Liver (tissue), 9 donors: ENCODE data around the gene TBL1X. TPM values are rescaled to one million over a fixed set of nuclear protein-coding genes. Genes with fewer than 3 reads are reported as not detected.
A peak's percentile ranks its signal among the peaks of the same experiment; 100 is the strongest.

Source experiments
- DNase-seq: peaks from one replicate; pipeline ENCODE4 v3.0.0-alpha.2; 2017; ENCODE audit warnings: low spot score
- H3K27ac ChIP-seq, 2 donors: one replicate each; pipeline ENCODE4 v1.7.0; 2013; ENCODE audit warnings: inconsistent platforms in 2 of 2, low read length in 2 of 2, control low read depth in 1 of 2, low read depth in 1 of 2, mild to moderate bottlenecking in 1 of 2
- H3K27me3 ChIP-seq, 4 donors: one replicate each; pipeline versions ENCODE4 v1.6.1 to v1.7.0; 2013; ENCODE audit warnings: low read length in 3 of 4, inconsistent platforms in 1 of 4, mild to moderate bottlenecking in 1 of 4, moderate library complexity in 1 of 4; ENCODE audit not compliant: control insufficient read depth in 4 of 4, insufficient read depth in 4 of 4
- H3K36me3 ChIP-seq, 4 donors: one replicate each; pipeline versions ENCODE4 v1.6.1 to v1.7.0; 2013; ENCODE audit warnings: low read length in 3 of 4, mild to moderate bottlenecking in 3 of 4, low read depth in 1 of 4, moderate library complexity in 1 of 4; ENCODE audit not compliant: control insufficient read depth in 4 of 4, insufficient read depth in 3 of 4
- H3K4me1 ChIP-seq, 4 donors: one replicate each; pipeline versions ENCODE4 v1.6.1 to v1.7.0; 2013; ENCODE audit warnings: low read length in 3 of 4, mild to moderate bottlenecking in 3 of 4, moderate library complexity in 1 of 4; ENCODE audit not compliant: control insufficient read depth in 4 of 4, insufficient read depth in 4 of 4
- H3K4me3 ChIP-seq, 3 donors: one replicate each; pipeline versions ENCODE4 v1.6.1 to v1.7.0; 2013; ENCODE audit warnings: low read length in 3 of 3, control low read depth in 1 of 3, low read depth in 1 of 3, mild to moderate bottlenecking in 1 of 3
- H3K9ac ChIP-seq, 2 donors: one replicate each; pipeline ENCODE4 v1.7.0; 2013; ENCODE audit warnings: low read length in 2 of 2, mild to moderate bottlenecking in 2 of 2, moderate library complexity in 2 of 2, control low read depth in 1 of 2, low read depth in 1 of 2
- H3K9me3 ChIP-seq, 4 donors: one replicate each; pipeline versions ENCODE4 v1.6.1 to v1.7.0; 2013; ENCODE audit warnings: low read length in 3 of 4; ENCODE audit not compliant: control insufficient read depth in 4 of 4
- EGR1 ChIP-seq, 2 donors: IDR thresholded peaks; 2 replicates each; pipeline ENCODE4 v1.6.1; 2016 to 2018; ENCODE audit warnings: antibody characterized with exemption in 2 of 2, low read depth in 2 of 2
- FOXA1 ChIP-seq: IDR thresholded peaks from 2 replicates; pipeline ENCODE4 v1.6.1; 2016; ENCODE audit warnings: antibody characterized with exemption
- FOXA2 ChIP-seq: IDR thresholded peaks from 2 replicates; pipeline ENCODE4 v1.6.1; 2016; ENCODE audit warnings: antibody characterized with exemption
- GABPA ChIP-seq, 2 donors: IDR thresholded peaks in 1 of 2; conservative IDR thresholded peaks in 1 of 2; 2 replicates each; pipeline ENCODE4 v1.6.1; 2016; ENCODE audit warnings: antibody characterized with exemption in 2 of 2, mild to moderate bottlenecking in 1 of 2, moderate library complexity in 1 of 2
- HNF4A ChIP-seq, 2 donors: conservative IDR thresholded peaks; 2 replicates each; pipeline ENCODE4 v1.6.1; 2016; ENCODE audit warnings: antibody characterized with exemption in 2 of 2, mild to moderate bottlenecking in 2 of 2
- HNF4G ChIP-seq: IDR thresholded peaks from 2 replicates; pipeline ENCODE4 v1.6.1; 2016; ENCODE audit warnings: antibody characterized with exemption
- JUND ChIP-seq, 2 donors: IDR thresholded peaks; 2 replicates each; pipeline ENCODE4 v1.6.1; 2016; ENCODE audit warnings: antibody characterized with exemption in 2 of 2
- NR2F2 ChIP-seq: IDR thresholded peaks from 2 replicates; pipeline ENCODE4 v1.6.1; 2016; ENCODE audit warnings: antibody characterized with exemption
- RAD21 ChIP-seq, 2 donors: IDR thresholded peaks; 2 replicates each; pipeline ENCODE4 v1.6.1; 2016; ENCODE audit warnings: antibody characterized with exemption in 2 of 2, mild to moderate bottlenecking in 2 of 2
- RXRA ChIP-seq, 2 donors: IDR thresholded peaks; 2 replicates each; pipeline ENCODE4 v1.6.1; 2017 to 2018; ENCODE audit warnings: antibody characterized with exemption in 2 of 2, mild to moderate bottlenecking in 1 of 2
- SP1 ChIP-seq: IDR thresholded peaks from 2 replicates; pipeline ENCODE4 v1.6.1; 2018; ENCODE audit warnings: antibody characterized with exemption, mild to moderate bottlenecking
- TAF1 ChIP-seq: conservative IDR thresholded peaks from 2 replicates; pipeline ENCODE4 v1.6.1; 2016; ENCODE audit warnings: antibody characterized with exemption, mild to moderate bottlenecking
- YY1 ChIP-seq: IDR thresholded peaks from 2 replicates; pipeline ENCODE4 v1.6.1; 2016; ENCODE audit warnings: antibody characterized with exemption, mild to moderate bottlenecking
- whole genome bisulfite sequencing: extraction: QIAGEN DNeasy Blood & Tissue Kit; methylation state at CpG from one replicate; pipeline ENCODE4 v1.1.7; 2013; 5-methylcytosine and 5-hydroxymethylcytosine counted together
- polyA plus RNA-seq, 2 donors: library from polyadenylated mRNA; stranded (reverse) in 1 of 2; unstranded in 1 of 2; fragments of 200-250 nt in 1 of 2; fragments of >200 nt in 1 of 2; fragmentation: Nextera tagmentation in 1 of 2; extraction: Ambion mirVana in 1 of 2; gene quantifications; one replicate each; pipeline versions ENCODE4 v1.2.1 to v1.2.3, GENCODE V29; 2013 to 2015
- total RNA-seq, 2 donors: library from RNA; depleted of rRNA; stranded (reverse); fragments of >200 nt; gene quantifications; one replicate each; pipeline ENCODE4 v1.2.3, GENCODE V29; 2014
- TF ChIP-seq, protein P1 (sequence below): IDR thresholded peaks from 2 replicates; pipeline ENCODE4 v1.6.1; 2016; ENCODE audit warnings: antibody characterized with exemption
- TF ChIP-seq, protein P2 (sequence below): IDR thresholded peaks from 2 replicates; pipeline ENCODE4 v1.6.1; 2016; ENCODE audit warnings: antibody characterized with exemption
- TF ChIP-seq, protein P3 (sequence below): fragments of 150-350 bp; IDR thresholded peaks from 2 replicates; pipeline ENCODE4 v1.5.1; 2017; ENCODE audit warnings: improper control_type of control experiment, low read depth, low read length; ENCODE audit not compliant: missing input control
- TF ChIP-seq, protein P4 (sequence below): IDR thresholded peaks from 2 replicates; pipeline ENCODE4 v1.6.1; 2016; ENCODE audit warnings: antibody characterized with exemption
- donor health status: healthy.
- donor health status: healthy.
- donor health status: healthy.
- donor health status: healthy.
- donor health status: healthy.

Gene TBL1X
- total and polyA plus RNA-seq, 4 donors, result 11.2 to 15.1 (median 11.8) TPM

DNA sequence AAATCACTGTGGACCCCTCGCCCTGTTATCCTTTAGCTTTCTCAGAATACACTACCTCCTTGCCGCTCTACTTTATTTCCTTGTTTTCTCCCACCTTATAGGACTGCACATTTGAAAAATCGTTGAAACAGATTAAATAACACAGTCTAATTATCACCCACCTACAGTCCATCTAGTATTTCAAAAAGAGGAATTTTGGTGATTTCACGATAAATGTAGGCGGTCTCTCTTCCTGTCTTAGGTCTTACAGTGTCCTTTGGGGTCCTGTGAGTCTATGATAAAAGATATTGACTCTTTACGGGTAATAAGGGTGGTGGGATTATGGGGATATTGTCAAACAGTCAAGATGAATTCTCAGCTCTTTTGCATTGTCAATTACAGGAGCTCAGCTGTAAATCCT is 2.4 kb upstream of the TBL1X start:
- Histone ChIP-seq H3K4me1 (peaks cover 5 to 53% (median 49%) of the 10 kb centered on the region in 4 donors), H3K27ac (peak overlapping the region; percentile 34 to 48)

DNA sequence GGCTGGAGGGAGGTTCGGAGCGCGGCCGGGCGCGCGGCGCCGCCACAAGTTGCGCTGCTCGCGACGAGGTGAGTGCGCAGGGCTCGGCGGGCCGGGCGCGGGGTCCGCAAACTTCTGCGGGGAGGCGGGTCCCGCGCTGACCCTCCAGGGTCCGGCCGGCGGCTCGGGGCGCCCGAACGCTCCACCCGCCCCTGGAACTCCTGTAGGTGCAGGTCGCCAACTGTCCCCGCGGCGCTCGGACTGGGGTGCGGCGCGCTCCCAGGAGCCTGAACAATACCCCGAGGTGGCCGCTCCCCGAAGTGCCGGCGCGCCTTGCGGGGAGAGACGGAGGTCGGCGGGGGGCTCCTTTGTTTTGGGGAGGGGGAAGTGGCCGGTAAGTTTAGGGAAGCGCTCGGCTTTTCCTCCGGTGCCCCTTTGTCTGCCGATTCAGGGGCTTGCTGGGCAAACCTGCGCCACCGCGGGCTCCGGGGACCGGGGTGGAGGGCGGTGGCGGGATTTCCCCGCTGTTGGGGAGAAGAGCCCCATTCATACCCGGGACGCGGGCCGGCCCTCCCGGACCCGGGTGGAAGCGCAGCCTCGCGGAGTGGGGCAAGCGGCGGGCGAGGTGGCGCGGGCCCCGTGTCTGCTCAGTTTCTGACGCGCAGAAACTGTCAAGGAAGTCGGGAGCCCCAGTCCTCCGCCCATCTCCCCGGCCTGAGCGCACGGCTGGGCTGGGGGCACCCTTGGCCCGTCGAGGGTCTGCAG is 694 bp downstream of the TBL1X start:
- no peak for DNase-seq
- Histone ChIP-seq H3K27ac (peak overlapping the region; percentile 76 to 88), H3K4me3 (peak overlapping the region; percentile 49 to 84 (median 68)), H3K9me3 (no peaks in the 10 kb centered on the region), H3K27me3 (no peaks in the 10 kb centered on the region), H3K36me3 (no peaks in the 10 kb centered on the region), H3K9ac (peak overlapping the region; percentile 47), H3K4me1 (peaks cover 2 to 42% (median 36%) of the 10 kb centered on the region in 4 donors)
- TF ChIP-seq HNF4A (conservative IDR thresholded peaks at IDR 0.05) (no peak), TAF1 (no peak), JUND (IDR thresholded peaks at IDR 0.05) (no peak), EGR1 (IDR thresholded peaks at IDR 0.05; ENCODE audit: low read depth in 2 of 2) (no peak), GABPA (IDR thresholded peaks at IDR 0.05 in 1 of 2, conservative IDR thresholded peaks at IDR 0.05 in 1 of 2) (no peak), RXRA (IDR thresholded peaks at IDR 0.05) (no peak), HNF4G (no peak), NR2F2 (no peak), RAD21 (IDR thresholded peaks at IDR 0.05) (no peak), FOXA2 (no peak), YY1 (no peak), FOXA1 (no peak), SP1 (no peak)
- TF ChIP-seq, protein P1, sequence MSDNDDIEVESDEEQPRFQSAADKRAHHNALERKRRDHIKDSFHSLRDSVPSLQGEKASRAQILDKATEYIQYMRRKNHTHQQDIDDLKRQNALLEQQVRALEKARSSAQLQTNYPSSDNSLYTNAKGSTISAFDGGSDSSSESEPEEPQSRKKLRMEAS, result no peak
- TF ChIP-seq, protein P2, sequence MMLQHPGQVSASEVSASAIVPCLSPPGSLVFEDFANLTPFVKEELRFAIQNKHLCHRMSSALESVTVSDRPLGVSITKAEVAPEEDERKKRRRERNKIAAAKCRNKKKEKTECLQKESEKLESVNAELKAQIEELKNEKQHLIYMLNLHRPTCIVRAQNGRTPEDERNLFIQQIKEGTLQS, result no peak
- under 1% methylated on average over 87 of the region's 87 CpGs for WGBS

More for the DNA sequence above, 2.4 kb upstream of the TBL1X start:
- Histone ChIP-seq H3K27me3 (no peaks in the 10 kb centered on the region), H3K36me3 (no peaks in the 10 kb centered on the region), H3K4me3 (no peak overlapping the region), H3K9ac (no peak overlapping the region), H3K9me3 (no peaks in the 10 kb centered on the region)
- no peak for DNase-seq
- TF ChIP-seq EGR1 (IDR thresholded peaks at IDR 0.05; ENCODE audit: low read depth in 2 of 2), result no peak
- TF ChIP-seq JUND (IDR thresholded peaks at IDR 0.05), result no peak
- TF ChIP-seq RXRA (IDR thresholded peaks at IDR 0.05), result no peak
- TF ChIP-seq, protein P1, result no peak
- TF ChIP-seq, protein P2, result no peak
- TF ChIP-seq, protein P3, sequence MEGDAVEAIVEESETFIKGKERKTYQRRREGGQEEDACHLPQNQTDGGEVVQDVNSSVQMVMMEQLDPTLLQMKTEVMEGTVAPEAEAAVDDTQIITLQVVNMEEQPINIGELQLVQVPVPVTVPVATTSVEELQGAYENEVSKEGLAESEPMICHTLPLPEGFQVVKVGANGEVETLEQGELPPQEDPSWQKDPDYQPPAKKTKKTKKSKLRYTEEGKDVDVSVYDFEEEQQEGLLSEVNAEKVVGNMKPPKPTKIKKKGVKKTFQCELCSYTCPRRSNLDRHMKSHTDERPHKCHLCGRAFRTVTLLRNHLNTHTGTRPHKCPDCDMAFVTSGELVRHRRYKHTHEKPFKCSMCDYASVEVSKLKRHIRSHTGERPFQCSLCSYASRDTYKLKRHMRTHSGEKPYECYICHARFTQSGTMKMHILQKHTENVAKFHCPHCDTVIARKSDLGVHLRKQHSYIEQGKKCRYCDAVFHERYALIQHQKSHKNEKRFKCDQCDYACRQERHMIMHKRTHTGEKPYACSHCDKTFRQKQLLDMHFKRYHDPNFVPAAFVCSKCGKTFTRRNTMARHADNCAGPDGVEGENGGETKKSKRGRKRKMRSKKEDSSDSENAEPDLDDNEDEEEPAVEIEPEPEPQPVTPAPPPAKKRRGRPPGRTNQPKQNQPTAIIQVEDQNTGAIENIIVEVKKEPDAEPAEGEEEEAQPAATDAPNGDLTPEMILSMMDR, result no peak
- TF ChIP-seq NR2F2, result no peak
- TF ChIP-seq RAD21 (IDR thresholded peaks at IDR 0.05), result no peak
- TF ChIP-seq YY1, result no peak
- TF ChIP-seq SP1, result no peak
- TF ChIP-seq, protein P4, sequence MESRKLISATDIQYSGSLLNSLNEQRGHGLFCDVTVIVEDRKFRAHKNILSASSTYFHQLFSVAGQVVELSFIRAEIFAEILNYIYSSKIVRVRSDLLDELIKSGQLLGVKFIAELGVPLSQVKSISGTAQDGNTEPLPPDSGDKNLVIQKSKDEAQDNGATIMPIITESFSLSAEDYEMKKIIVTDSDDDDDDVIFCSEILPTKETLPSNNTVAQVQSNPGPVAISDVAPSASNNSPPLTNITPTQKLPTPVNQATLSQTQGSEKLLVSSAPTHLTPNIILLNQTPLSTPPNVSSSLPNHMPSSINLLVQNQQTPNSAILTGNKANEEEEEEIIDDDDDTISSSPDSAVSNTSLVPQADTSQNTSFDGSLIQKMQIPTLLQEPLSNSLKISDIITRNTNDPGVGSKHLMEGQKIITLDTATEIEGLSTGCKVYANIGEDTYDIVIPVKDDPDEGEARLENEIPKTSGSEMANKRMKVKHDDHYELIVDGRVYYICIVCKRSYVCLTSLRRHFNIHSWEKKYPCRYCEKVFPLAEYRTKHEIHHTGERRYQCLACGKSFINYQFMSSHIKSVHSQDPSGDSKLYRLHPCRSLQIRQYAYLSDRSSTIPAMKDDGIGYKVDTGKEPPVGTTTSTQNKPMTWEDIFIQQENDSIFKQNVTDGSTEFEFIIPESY, result no peak
- 57% methylated on average over 6 of the region's 6 CpGs for WGBS
